ENCODE measurements around the gene MRPL38.
A peak's percentile ranks its signal among the peaks of the same experiment; 100 is the strongest.

The MRPL38 gene

GRCh38 chr17:75904749-75905521 lies at the start of gene MRPL38:
MRPL38 (minus strand) TSS chr17:75904884; CDS start chr17:75904875, 9 bp downstream.
- peak; percentile 95 for DNase-seq

GRCh38 chr17:75950855-75951554 lies 46.3 kb upstream of the MRPL38 start:
- no peak for DNase-seq

GRCh38 chr17:75950421-75950820 lies 45.7 kb upstream of the MRPL38 start:
- no peak for DNase-seq

DNA sequence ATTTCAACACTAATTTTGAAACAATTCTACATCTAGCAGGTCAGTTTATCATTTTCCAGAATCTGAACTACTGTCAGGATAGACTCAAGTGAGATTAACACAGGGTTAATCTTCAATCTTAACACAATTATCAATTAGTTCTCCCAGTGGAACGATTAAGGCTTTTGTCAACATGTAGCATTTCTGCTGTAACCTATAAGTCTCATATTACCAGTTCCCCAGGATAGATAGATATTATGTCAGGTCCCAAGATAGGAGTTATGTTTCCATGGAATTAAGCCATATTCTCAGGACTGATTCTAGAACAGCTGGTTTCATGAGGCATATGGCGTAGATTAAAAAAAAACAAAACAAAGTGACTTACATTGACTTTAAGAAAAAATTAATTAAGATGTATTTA lies 40.5 kb upstream of the MRPL38 start:
- DNase-seq, result peak; percentile 96

DNA sequence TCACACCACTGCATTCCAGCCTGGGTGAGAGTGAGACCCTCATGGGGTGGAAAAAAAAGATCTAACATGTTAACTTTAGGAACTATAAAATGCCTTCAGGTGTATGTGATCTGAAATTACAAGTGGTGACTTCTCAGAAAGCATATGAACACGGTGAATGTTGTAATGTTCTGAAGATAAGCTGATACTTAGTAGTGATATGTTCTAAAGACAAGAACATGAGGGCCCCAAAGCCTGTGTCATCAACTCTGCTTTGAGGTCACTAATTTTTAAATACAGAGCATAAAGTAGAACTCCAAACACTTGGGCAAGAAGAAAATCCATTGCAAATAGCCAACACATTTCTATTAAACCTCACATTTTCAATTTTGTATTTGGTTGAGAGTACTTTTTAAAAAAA lies 38.8 kb upstream of the MRPL38 start:
- DNase-seq, result no peak

- no peak for DNase-seq
Measured at GRCh38 chr17:75942473-75942872, 37.8 kb upstream of the MRPL38 start.

- DNase-seq, result no peak
Measured at GRCh38 chr17:75941442-75941819, 36.7 kb upstream of the MRPL38 start.

DNA sequence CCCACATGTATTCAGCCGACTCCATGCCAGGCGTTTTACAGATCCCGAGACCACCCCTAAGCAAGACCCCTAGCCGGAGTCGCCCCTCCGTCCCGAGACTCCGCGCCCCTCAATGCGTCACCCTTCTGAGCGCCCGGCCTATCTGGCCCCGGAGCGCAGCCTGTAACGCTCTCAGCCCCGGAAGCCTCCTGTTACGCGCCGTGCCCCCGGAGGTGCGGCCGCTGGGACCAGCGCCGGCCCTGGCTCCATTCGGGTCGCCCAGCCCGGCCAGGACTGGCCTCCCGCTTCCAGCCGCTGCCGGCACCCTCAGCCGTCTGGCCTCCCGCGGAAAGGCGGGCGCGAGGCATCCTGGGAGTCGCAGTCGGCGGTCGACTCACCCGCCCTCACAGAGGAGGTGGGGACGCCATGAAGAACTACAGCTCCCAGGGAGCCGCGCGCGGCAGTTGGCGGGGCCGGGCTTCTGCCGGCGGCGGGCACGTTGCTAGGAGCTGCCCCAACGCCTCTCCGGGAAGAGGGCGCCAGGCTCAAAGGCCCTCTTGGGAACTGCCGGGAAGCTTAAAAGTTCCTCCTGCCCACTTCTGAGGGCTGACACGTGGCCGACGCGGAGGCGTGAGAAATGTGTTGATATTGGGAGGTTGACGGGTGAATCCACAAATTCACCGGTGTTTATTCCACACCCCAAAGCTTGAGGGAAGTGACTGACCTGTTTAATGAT lies 36.2 kb upstream of the MRPL38 start, which contains the start of gene FBF1:
Gene FBF1 (minus strand): TSS at position 316 of the 715 bp plus-strand sequence. CDS start 2,893 bp downstream, outside the sequence.
- DNase-seq, result peak; percentile 96

- no peak for DNase-seq
Measured at GRCh38 chr17:75937652-75938051, 33.0 kb upstream of the MRPL38 start.

DNA sequence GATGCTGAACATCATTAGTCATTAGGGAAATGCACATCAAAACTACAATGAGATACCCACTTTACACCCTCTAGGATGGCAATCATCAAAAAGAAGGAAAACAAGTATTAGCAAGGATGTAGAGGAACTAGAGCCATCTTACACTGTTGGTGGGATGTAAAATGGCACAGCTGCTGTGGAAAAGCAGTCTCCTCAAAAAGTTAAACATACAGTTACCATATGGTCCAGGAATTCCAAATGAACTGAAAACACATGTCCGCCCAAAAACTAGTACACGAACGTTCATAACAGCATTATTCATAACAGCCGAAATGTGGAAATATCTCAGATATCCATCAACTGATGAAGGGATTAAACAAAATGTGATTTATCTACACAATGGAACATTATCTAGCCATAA lies 29.1 kb upstream of the MRPL38 start:
- no peak for DNase-seq

DNA sequence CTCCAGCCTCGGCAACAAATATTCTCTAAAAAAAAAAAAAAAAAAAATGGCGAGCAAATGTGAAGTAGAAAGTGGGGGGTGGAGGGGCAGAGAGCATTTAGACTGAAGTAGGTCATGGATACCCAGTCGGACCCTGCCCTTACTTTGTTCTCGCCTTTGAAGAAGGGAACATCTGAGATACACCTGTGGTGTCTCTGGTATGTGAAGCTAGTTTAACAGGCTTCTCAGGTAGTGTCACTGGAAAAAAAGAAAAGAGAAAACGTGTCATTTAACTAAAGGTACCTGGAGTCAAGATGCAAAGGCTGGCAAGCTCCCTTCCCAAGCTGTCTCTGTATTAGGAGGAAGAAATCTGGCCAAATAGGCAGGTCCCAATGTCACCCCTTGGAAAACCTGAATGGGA lies 28.2 kb upstream of the MRPL38 start:
- DNase-seq, result no peak

DNA sequence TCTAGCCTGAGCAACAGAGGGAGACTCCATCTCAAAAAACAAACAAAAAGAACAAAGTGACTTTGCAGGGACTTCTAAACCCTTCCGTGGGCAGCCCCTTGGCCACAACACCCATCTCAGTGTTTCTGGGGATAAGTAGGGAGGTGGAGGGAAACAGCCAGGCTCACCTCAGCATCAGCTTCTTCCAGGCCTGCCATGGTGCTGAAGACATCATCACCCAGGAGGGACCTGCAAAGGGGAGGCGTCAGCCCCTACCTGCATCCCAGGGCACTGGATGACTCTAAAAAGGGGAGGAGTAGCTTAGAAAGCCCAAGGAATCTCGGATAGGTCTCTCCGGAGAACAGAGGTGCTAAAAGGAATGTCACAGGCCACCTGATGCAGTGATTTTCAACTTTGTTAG lies 26.4 kb upstream of the MRPL38 start:
- DNase-seq, result no peak

DNA sequence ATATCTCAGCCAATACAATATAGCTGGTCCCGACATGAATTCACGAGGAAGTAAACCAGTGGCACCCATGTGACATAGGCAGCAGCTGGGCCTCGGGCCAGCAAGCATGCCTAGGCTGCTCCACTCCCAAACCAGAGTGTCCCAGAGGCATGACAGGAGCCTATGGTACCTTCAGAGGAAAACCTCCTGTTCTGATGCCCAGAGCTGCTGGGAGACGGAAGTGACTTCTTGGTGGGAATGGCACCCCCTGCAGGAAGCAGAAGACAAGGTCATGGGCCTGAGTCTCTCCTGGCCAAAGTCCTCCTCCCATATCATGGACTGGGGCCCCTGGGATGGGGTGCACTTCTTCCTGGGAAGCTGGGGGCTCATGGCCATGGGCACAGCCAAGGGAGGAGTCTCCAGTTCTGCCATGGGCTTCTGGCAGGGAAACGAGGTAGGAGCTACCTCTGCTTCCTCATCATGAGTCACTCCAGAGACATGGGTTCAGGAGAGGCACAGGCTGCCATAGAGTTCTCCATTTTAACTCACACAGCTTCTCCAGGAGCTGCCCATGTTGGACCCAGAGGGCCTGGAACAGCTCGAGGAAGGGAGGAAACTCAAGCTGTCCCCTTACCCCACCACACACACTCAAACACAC lies 22.7 kb upstream of the MRPL38 start:
- no peak for DNase-seq

GRCh38 chr17:75926456-75926855 lies 21.8 kb upstream of the MRPL38 start:
- DNase-seq, result no peak

DNA sequence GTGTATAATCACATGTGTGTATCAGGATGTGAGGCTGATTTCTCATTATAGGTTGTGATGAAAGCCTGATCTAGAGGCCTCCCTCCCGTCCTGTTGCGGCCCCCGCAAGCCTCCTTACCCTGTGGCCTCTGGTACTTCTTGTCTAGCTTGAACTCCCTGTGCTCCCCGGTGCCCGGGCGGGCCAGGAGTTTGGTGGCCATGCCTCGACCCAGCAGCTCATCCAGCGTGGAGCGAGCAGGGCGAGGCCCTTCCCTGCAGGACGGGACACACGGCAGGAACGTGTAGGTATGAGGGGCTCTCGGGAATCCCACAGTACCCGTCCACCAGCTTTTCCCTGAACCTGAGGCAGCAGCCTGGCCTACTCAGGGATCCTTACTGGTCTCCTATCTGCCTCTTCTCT lies 21.2 kb upstream of the MRPL38 start:
- DNase-seq, result no peak

- DNase-seq, result no peak
Measured at GRCh38 chr17:75925103-75925502, 20.4 kb upstream of the MRPL38 start.

GRCh38 chr17:75922963-75923874 lies 18.5 kb upstream of the MRPL38 start:
- no peak for DNase-seq

DNA sequence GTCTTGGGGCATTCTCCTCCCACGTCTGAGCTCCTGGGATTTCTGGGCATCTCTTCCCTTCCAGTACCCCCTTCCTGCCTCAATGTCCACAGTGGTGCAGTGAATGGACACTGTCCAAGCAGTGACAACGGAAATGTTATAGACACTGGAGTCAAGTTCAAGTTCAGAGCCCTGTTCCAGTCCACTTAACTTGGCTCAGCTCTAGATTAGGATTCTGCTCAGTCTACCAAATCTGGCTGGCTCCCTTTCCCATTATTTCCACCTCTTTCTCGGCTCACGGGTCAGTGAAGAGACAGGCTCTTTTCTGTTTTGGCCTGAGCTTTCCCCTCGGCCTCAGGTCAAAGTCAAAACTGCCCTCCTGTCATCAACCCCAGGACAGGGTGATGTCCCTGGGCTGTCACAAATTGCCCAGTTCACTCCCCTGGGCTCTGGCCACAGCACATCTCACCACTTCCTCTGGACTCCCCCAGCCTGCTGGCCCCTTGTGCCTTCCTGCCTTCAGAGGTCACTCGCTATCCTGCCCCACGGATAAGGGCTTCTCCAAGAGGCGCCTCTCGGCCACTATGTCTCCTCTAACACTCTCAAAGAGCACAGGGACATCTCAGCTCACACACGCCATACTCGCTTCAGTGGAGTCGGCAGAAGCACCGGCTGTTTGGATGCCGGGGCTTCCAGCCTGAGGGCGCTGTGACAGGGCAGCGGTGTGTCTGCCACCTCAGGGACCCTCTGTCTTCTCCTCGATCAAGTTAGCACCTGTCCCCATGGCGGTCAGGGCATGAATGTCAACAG lies 17.7 kb upstream of the MRPL38 start:
- DNase-seq, result no peak

- DNase-seq, result no peak
Measured at GRCh38 chr17:75921596-75921995, 16.9 kb upstream of the MRPL38 start.

- no peak for DNase-seq
Measured at GRCh38 chr17:75920045-75920560, 15.4 kb upstream of the MRPL38 start.

DNA sequence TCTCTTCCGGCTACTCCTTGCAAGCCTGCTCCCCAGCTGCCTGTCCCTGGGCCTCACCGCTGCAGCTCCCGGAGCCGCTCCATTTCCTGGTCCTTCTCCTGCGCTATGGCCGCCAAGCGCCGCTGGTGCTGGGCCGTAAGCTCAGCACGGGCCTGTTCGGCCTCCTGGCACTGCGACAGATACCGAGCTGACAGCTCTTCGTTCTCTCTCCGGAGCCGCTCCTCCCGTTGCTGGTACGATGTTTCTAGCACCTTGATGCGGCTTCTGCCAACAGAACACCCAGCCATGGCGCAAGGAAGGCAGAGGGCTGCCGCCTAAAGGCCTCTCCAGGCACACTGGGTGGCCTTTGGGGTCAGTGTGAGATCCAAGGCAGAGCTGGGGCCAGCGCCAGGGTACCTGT lies 14.9 kb upstream of the MRPL38 start:
- DNase-seq, result no peak

All from NCI-H2171 treated with DMSO at 0.1 percent for 48 hours (cell line).